GM21576 (cell line): ENCODE data around the gene SH3PXD2A.

ENCODE experiments used
- ATAC-seq: cut with Tn5 transposase; IDR thresholded peaks from one replicate; pipeline ENCODE4 v1.9.1; 2021; ENCODE audit warnings: mild to moderate bottlenecking, moderate library complexity; ENCODE audit not compliant: unreplicated experiment

Gene SH3PXD2A

DNA sequence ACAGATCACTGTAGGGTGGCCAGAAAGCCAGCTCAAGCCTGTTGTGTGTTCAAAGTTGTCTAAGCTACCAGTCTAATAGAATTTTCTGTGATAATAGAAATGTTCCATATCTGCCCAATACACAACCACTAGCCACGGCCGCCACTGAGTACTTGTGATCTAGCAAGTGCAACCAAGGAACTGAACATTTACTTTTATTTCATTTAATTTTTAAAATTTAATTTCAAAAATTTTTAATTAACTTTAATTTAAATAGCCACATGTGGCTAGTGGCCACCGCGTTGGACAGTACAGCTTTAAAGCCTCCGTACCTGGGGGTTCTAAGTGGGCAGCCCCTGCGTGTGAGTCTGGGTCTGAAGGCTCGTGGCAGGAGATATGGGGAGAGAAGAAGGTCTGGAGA, 60.4 kb downstream of the SH3PXD2A start:
- no peak for ATAC-seq

DNA sequence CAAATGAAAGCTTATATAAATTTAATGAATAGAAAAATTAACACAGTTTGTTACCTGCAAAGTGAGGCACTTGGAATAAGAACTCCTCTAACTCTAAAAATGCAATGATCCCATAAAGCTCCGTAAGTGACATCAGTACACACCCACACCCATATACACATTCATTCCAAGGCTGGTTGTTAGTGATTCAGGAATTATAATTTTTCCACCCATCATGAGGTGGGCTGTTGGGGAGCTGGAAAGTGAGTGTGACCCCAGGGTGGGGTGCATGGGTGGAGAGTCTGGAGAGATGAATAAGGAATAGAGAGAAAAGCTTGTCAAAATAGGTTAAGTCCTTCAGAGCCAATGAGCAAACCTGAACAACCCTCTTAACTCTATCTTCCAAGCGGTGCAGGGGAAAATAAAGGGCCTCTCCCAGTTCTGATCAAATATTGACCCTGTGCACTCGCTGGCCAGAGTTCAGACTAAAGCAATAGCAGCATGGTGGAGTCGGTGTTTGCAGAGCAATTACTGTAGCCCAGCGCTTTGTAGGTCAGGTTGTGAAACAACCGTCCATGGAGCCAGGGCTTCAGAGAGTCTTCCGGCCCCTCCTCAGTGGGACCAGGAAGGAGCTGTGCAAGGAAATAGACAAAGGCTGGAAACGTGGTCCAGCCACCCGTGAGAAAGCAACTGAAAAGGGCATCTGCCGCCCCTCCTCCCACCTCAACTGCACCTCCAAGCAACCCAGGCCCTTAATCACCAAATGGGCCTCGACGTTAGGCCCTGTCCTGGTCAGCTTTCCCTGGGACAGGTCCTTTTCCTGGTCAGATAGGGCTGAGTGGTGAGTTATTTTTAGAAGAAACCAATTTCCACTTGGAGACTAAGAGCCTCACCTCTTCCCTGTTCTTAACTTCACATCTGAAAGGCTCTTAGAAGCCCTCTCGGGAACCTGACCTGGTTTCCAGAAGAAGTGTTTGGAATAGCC, 61.2 kb downstream of the SH3PXD2A start:
- ATAC-seq = no peak

DNA sequence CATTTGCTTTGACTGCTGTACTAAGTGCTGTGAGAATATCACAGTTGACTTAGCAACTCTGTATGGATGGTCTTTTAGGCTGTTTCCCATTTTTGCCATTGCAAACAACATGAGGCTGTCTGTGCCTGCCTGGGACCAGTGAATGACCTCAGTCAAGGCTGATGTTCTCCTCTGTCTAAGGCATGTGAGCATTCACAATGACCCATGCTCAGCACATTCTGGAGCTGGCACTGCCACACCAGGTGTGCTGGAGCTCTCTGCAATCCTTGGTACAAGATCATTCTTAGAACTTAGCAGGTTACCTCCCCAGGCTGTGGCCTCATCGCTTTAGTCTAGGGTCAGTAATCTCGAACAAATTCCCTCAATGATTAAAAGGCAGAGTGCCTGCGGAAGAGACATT, 61.9 kb downstream of the SH3PXD2A start:
- no peak for ATAC-seq

DNA sequence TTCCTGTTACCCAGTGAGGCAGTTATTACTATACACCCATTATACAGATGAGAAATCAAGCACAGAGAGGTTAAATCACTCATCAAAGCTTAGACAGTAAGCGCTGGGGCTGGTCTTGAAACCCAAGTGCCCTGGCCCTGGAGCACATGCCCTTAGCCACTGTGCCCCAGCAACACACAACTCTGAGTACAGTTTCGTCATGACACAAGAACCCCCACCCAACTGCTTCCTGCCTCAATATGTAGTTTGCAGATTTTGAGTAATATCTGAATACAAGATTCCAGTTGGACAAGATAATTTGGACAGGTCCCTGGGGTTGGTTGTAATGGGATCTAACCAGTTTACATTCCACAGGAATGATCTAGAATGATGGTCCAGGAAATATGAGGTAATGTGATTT, 62.8 kb downstream of the SH3PXD2A start:
- ATAC-seq = no peak

DNA sequence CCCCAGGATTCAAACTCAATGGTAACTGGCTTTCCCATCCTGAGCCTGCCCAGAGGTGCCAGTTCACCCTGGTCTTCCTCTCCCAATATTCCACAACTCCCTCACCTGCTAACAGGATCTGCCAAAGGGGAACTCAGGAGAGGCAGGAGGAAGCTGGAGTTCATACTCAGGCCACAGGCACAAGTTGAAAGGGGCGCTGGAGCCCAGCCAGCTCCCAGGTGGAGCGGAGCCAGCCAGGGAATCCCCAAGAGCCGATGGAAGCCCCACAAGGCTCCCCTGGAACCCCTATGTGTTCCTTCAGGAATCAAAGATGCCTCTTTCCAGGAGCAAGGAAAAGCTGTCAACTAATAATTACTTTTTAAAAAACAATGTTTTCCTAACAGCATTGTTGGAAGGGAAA, 63.5 kb downstream of the SH3PXD2A start:
- no peak for ATAC-seq

DNA sequence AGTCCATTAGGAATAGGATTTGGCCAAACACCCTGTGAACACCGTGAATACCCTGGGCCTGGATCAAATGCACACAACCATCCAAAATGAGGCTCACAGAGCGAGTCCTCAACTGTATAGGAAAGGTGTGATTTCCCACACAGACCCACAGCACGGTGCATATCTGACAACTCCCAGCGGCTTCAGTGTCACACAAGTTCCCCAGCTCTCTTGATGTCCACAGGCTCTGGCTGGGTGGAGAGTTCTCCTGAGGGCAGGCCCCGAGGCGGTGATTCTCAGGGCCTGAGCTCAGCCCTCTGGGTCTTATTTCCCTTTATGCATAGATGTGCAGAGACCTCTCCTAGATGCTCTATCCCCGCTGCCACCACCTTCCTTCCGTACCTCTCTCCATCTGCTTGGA, 64.1 kb downstream of the SH3PXD2A start:
- no peak for ATAC-seq

DNA sequence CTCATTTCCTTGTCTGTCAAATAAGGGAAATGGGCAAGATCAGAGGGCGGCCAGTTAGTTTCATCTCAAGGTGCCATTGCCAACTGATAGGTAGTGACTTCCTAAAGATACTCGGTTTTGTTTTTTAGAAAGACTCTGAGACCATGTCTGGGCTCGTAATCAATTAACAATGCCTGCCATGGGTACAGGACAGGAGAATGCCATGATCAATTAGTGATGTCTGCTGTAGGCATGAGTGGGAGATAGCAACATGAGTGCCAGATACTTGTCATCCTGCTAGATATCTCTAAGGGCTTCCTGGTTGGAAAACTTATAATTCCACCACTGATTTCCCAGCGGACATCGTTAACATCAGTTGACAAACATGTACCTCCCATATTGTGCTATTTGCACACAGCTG, 64.8 kb downstream of the SH3PXD2A start:
- ATAC-seq = no peak

DNA sequence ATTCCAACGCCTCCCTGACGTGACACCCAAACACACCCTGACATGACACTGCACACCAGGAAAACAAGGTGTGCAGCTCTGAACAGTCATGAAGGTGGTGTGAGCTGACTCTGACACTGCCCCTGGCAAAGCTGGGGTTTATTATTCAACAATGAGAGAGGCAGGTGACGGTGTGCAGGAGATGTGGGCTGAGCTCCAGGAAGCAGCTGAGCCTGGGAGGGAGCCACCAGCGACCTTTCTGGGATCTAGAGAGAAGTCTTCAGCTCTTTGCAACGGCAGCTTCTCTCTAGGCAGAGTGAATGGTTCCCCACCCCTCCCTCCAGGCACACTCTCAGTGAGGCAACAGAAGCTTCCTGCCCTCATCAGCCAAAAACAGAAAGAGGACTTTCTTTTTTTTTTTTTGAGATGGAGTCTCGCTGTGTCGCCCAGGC, 65.6 kb downstream of the SH3PXD2A start:
- no peak for ATAC-seq

DNA sequence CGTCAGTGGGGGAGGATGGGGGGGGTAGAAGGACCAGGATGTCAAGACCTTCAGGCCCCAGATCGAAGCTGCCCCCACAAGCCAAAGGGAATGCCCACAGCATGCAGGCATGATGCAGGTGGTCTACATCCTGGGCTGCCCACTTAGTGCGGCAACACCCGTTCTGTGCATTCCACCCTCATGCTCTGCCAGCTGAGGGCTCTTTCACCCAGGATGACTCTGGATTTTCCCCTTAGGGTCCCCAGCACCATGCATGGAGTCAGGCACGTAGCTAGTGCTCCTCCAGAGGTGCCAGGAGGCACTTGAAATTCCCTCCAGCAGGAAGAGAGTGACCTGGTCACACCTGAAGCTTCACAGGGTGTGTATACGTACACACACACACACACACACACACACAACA, 66.2 kb downstream of the SH3PXD2A start:
- ATAC-seq = no peak

DNA sequence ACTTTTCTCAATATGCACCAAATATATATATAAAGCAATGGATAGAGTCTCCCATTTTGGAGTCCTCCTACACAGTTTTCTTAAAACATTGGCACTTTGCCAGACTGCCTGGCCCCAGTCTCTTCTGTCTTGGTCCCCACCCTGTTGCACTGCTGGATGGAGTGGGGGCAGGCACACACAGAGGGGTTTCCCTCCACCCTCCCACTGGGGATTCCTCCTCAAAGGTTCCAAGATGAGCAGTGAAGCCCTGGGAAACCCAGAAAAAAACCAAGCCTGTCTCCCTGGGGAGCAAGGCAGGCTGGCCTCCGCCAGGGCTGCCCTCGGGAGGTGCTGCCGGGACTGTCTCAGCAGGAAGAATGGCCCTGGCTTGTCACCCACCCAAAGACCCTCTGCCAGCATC, 68.0 kb downstream of the SH3PXD2A start:
- no peak for ATAC-seq

DNA sequence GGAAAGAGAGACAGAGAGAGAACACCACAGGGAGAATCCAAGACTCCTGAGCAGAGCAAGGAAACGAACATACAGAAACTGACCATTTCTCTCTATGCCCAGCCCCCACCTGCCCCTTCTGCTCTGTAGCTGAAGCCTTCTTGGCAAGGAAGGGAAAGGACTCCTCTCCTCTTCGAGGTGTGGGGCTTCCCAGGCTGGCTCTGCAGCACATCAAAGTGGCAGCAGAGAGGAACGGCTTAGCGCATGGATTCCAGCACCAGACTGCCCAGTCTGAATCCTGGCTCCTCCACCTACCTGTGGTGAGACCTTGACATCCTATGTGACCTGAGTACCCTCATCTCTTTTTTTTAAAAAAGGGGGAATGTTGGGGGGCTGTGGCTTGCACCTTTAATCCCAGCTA, 69.4 kb downstream of the SH3PXD2A start:
- no peak for ATAC-seq

DNA sequence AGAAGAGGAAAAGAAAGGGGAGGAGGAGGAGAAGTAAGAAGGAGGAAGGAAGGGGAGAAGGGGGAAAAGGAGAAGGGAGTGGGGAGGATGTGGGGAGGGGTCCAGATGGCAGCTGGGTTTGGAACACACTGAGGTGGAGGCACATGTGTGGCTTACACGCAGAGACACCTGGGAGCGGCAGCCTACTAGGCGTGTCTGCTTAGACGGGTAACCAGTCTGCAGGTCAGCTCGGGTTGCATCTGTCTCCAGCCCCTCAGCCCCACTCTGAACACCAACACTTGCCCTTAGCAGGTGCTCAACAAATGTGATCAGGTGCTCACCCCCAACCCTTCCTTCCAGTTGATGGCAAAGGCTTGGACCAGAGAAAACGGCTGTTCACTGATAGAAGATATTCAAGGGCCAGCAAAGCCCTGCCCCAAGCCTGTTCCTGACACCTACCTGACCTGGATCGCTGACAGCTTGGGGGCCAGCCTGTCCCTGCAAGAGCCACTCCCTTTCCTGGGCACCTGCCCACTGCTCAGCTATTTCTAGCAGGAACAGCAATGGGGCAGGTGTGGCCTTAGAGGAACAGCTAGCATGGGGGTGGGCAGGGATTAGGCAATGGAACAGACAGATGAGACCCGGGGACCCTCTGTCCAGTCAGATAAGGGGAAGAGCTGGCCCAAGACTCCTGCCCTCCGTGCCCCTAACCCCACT, 70.5 kb downstream of the SH3PXD2A start:
- no peak for ATAC-seq

DNA sequence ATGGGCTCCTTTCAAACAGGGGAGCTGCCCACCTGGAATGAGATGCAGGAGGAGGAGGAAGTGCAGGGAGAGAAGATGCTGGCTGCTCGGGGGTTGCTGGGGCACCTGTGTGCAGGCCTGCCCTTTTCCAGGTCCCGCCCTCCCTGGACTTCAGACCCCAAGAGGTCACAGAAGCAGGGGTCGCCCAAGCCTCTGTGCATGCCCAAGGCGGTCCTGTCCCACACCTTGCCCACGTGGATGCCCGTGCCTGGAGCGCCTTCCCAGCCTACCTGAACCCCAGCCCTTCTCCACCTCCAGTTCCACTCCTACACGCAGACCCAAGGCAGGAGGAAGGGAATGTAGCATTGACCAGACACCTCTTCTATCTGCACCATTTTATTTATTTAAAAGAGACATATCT, 71.3 kb downstream of the SH3PXD2A start:
- no peak for ATAC-seq

DNA sequence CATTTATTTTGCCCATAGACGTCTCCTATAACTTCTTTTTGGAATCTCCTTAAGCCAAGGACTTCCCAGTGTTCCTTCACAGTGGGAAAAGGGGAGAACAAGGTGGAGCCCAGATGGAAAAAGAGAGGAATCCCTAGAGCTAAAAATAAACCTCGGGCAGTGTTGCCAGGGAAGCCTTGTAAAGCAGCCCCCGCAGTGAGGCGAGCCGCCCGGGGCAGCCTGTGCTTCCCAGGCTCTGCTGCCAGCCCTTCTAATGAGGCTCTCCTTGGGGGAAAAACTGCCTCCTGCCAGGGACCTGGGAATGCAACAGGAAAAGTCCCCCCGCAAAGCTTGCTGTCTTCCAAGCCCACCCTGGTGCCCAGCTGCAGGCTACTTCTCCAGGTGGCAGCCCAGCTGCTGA, 71.7 kb downstream of the SH3PXD2A start:
- ATAC-seq = no peak

DNA sequence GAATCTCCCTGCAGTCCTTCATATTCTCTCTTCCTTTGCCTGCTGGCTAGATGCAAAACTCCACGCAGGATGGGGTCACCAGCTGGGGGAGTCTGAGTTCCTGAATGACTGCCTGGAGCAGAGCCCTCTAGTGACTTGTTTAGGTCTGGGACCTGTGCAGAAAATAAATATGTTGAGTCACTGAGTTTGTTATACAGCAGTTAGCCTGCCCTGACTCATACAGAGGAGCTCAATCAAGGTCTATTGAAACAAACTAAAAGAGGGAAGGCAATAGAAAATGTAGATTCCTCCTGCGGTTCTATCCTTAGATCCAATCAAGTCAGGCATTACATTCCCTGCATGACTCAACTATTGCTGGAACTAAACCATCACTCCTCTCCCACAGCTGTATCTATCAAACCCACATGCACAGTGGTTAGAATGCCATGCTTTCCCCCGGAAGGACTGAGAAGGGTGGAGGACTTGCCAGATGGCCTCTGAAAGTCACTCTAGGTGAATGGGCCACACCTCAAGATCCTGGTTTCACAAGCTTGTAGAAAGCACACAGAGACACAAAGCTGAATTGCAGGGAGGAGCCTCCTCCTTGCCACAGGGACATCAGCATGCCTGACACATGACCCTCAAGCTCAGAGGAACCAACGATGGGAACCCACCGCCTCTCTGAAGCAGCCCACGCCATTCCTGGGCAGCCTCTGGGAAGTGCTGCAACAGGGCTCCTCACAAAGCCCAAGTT, 73.9 kb downstream of the SH3PXD2A start:
- ATAC-seq = no peak

DNA sequence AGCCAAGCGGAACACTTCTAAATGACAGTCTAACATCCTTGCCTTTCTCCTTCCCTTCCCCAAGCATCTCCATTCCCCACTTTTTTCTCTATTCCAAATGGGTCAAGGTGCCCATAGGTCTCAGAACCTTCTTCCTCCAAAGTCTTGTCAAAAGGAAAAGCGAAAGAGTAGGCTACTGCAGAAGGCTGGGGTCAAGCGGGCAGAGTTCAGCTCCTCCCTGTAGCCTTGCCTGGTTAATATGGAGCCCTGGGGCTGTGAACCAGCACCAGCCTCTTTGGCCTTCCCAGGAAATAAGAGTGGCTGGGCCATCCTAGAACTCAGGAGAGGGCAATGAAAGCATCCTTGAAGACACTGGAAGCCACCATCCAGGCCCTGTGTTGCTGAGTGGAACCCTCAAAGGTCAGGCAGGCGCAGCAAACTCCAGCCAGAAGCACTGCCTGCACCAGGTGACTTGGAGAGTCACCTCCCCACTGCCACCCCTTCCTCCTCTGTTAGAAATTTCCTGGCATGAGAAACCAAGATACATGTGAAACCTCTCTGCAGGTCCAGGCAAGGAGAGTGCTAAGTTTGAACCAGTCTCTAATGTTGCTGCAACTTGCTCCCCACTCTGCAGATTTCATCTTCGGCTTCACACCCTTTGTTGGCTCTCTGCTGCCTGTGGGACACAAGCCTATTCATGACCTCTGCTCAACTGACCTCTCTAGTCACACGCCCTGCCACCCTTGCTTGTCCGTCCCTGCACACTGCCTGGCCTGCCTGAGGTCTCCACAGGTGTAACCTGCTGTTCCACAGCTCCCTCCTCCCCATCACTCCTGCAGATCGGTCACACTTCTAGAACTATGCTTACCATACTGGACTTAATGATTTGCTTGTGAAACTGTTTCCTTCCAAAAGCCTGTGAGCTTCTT, 74.9 kb downstream of the SH3PXD2A start:
- no peak for ATAC-seq

DNA sequence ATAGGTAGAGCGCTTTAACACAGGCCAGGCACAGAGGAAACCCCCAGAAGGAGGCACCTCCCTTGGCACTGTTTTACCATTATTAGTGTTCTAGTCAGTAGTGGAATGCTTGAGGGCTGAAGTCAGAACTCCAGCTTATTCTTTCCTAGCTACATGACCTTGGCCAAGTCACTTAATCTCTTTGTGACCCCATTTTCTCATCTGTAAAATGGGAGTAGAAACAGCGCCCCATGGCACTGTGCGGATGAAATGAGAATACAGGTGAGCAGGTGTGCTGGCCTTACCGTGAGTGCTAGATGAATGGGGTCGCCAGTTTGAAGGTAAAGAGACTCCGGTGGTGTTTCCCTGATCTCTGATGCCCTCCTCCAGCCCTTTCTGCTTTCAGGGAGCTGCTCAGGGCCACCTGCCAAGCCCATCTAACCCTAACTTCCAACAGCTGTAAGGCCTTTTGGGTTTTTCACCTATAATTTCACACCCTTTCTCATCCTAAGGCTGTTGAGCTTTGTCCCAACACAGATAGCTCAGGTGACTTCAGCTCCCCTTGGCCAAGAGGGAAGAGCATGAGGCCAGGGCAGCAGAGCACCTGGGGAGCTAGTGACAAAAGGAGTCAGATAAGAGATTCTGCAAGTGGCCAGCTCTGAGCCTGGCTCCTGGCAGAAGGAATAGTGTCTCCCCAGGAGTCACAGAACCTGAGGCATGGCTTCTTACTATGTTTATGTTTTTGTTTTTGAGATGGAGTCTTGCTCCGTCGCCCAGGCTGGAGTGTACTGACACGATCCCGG, 76.8 kb downstream of the SH3PXD2A start:
- no peak for ATAC-seq

DNA sequence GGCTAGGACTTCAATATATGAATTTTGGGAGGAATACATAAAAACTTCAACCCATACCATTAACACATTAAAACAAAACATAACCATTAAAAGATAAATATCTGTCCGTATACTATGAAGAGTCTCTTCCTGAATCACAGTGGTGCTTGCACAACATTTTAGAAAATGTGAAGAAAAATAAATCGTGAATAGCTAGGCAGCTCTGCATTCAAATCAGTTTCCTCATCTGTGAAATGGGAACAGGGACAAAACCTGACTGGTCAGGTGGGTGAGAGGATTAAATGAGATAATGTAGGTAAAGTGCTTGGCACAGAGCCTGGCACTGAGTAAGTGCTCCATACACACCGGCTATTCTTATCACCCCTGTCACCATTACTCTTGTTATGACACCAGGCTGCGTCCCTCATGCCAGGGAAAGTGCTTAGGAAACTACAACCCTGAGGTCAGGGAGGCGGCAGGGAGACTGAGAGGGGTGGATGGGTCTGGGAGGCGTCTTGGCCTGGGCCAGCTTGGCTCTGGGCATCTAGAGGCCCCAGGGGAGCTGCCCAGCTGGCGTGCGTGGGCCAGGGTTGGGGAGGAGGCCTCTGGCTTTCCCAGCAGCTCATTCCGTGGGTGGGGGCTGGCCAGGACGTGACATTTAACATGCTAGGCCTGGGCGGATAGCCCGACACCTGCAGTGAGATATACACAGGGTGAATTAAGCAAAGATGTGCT, 78.3 kb downstream of the SH3PXD2A start:
- no peak for ATAC-seq

DNA sequence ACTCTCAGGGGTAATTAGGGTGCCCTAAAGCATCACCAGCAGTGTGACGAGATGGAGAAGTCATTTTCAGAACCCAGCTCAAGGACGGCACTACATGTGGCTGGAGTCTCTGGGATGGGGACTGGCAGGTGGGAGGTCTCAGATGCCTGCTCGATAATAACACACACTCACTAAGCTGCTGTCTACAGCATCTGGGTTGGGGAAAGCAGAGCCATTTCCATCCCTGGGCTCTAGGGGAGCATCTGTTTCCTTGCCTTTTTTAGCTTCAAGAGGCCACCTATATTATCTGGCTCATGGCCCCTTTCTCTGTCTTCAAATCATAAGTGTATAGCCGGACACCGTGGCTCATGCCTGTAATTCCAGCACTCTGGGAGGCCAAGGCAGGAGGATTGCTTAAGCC, 79.6 kb downstream of the SH3PXD2A start:
- no peak for ATAC-seq
